Nephron (organoid): ENCODE measurements around the gene OR52N1.

Source experiments
- H3K27ac Mint-ChIP-seq, 3 experiments: 2 replicates each; pipeline ENCODE4 v1.8.0; 2020; ENCODE audit warnings: mixed read lengths in 3 of 3, mild to moderate bottlenecking in 2 of 3, moderate library complexity in 1 of 3
- H3K27me3 Mint-ChIP-seq: 2 replicates; pipeline ENCODE4 v1.8.0; 2021; ENCODE audit warnings: low read depth, mild to moderate bottlenecking, moderate library complexity, mixed read lengths
- H3K36me3 Mint-ChIP-seq: 2 replicates; pipeline ENCODE4 v1.8.0; 2020; ENCODE audit warnings: low read depth, mixed read lengths
- H3K4me1 Mint-ChIP-seq: 2 replicates; pipeline ENCODE4 v1.8.0; 2020; ENCODE audit warnings: mixed read lengths
- H3K4me3 Mint-ChIP-seq, 3 experiments: 2 replicates each; pipeline ENCODE4 v1.8.0; 2020; ENCODE audit warnings: mild to moderate bottlenecking in 3 of 3, mixed read lengths in 3 of 3, moderate library complexity in 2 of 3
- H3K9me3 Mint-ChIP-seq: 2 replicates; pipeline ENCODE4 v1.8.0; 2020; ENCODE audit warnings: mixed read lengths
- TF ChIP-seq, protein P1 (sequence below), 3 experiments: fragments of 200-600 bp; sonication (generic); IDR thresholded peaks; one replicate each; pipeline ENCODE4 v1.5.0; 2021; ENCODE audit warnings: antibody characterized with exemption in 3 of 3; ENCODE audit not compliant: unreplicated experiment in 3 of 3

The OR52N1 gene

DNA sequence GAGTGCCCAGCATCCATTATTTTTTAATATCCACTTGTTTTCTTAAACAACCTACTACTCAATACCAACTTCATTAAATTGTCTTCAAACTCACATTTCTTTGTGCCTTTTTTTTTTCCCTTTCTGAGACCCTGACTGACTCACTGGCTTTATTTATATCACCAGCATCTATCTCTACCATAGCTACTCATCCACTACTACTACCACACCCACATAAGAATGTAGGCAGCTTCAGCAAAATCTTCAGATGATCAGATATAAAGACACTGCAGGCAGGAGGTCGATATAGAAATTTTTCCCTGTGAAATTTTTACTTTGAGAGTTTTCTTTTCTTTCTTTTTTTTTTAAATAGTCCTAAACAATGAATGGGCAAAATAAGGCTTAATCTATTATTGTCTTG, 52.6 kb downstream of the OR52N1 start:
- no peak overlapping the region for H3K27ac Mint-ChIP-seq
- TF ChIP-seq, protein P1, sequence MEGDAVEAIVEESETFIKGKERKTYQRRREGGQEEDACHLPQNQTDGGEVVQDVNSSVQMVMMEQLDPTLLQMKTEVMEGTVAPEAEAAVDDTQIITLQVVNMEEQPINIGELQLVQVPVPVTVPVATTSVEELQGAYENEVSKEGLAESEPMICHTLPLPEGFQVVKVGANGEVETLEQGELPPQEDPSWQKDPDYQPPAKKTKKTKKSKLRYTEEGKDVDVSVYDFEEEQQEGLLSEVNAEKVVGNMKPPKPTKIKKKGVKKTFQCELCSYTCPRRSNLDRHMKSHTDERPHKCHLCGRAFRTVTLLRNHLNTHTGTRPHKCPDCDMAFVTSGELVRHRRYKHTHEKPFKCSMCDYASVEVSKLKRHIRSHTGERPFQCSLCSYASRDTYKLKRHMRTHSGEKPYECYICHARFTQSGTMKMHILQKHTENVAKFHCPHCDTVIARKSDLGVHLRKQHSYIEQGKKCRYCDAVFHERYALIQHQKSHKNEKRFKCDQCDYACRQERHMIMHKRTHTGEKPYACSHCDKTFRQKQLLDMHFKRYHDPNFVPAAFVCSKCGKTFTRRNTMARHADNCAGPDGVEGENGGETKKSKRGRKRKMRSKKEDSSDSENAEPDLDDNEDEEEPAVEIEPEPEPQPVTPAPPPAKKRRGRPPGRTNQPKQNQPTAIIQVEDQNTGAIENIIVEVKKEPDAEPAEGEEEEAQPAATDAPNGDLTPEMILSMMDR (IDR thresholded peaks at IDR 0.05; ENCODE audit: unreplicated experiment in 3 of 3): no peak
- H3K4me1 Mint-ChIP-seq: no peaks in the 10 kb centered on the region
- H3K36me3 Mint-ChIP-seq: no peaks in the 10 kb centered on the region
- no peak overlapping the region for H3K4me3 Mint-ChIP-seq
- H3K9me3 Mint-ChIP-seq: peaks cover 4% of the 10 kb centered on the region
- H3K27me3 Mint-ChIP-seq: no peaks in the 10 kb centered on the region

- no peaks in the 10 kb centered on the region for H3K27me3 Mint-ChIP-seq
- no peak overlapping the region for H3K4me3 Mint-ChIP-seq
- peaks cover 4% of the 10 kb centered on the region for H3K9me3 Mint-ChIP-seq
- no peaks in the 10 kb centered on the region for H3K36me3 Mint-ChIP-seq
- TF ChIP-seq, protein P1 (IDR thresholded peaks at IDR 0.05; ENCODE audit: unreplicated experiment in 3 of 3): no peak
- no peak overlapping the region for H3K27ac Mint-ChIP-seq
- H3K4me1 Mint-ChIP-seq: no peaks in the 10 kb centered on the region
Observed at GRCh38 chr11:5737670-5738392, 53.2 kb downstream of the OR52N1 start.

GRCh38 chr11:5737091-5737490, 54.0 kb downstream of the OR52N1 start:
- TF ChIP-seq, protein P1 (IDR thresholded peaks at IDR 0.05; ENCODE audit: unreplicated experiment in 3 of 3): no peak
- Mint-ChIP-seq H3K36me3 (no peaks in the 10 kb centered on the region), H3K9me3 (peaks cover 4% of the 10 kb centered on the region), H3K27ac (no peak overlapping the region), H3K4me3 (no peak overlapping the region), H3K4me1 (no peaks in the 10 kb centered on the region), H3K27me3 (no peaks in the 10 kb centered on the region)
